GM10248 (cell line): ENCODE measurements around the gene PLPP2.
A peak's percentile ranks its signal among the peaks of the same experiment; 100 is the strongest.
"Not testable (repeated sequence)": the region's sequence is repeated elsewhere in the genome, so short reads cannot be mapped to it uniquely, and the experiment has no call there.

Source experiments
- CTCF ChIA-PET: fragments of 300-600 bp; sonication (Branson Sonifier 250); formaldehyde crosslinking; extraction: SDS; loops from one replicate; lab custom pipeline; 2021; ENCODE audit warnings: antibody characterized with exemption; lab: Yijun Ruan, JAX
- POLR2A ChIA-PET: fragments of 350-650 bp; sonication (Branson Sonifier 250); formaldehyde crosslinking; extraction: SDS; loops from one replicate; lab custom pipeline; 2020; ENCODE audit warnings: antibody characterized with exemption; lab: Yijun Ruan, JAX
- DNase-seq: peaks from one replicate; pipeline ENCODE4 v3.0.0; 2012; ENCODE audit errors: extremely low spot score
- CTCF ChIP-seq: IDR thresholded peaks from 2 replicates; pipeline ENCODE4 v1.5.1; 2012; ENCODE audit warnings: mild to moderate bottlenecking, low read depth; ENCODE audit errors: extremely low read depth, missing control alignments, control extremely low read depth

PLPP2 gene

GRCh38 chr19:275958-276646, 15.1 kb downstream of the PLPP2 start:
- ChIA-PET CTCF (interaction anchor here (1.1 to 1.4 kb wide), 2 partner anchors 9 to 29 kb away, joined by 3 to 4 read pairs; no protein-coding TSS in a partner anchor), POLR2A (no interaction called here)
- TF ChIP-seq CTCF = no peak
- DNase-seq = no peak

DNA sequence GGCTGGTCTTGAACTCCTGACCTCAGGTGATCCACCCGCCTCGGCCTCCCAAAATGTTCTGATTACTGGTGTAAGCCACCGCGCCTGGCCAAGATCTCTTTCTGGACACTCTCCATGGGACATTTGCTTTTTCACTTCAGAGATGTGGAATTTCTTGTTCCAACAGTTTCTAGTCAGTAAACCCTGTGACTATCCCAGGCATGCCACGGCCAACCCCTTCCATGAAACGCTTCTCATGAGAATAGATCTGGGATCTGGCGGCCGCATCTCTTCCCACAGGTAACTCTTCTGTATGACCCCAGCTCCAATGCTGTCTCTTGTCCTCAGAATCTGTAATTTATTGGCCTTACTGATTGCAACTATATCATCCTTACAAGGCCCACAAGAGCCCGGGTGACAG, 16.2 kb downstream of the PLPP2 start:
- no peak for TF ChIP-seq CTCF
- CTCF ChIA-PET = interaction anchor here (2.4 kb wide), 1 partner anchor 28 kb away, joined by 13 read pairs; no protein-coding TSS in a partner anchor
- POLR2A ChIA-PET = no interaction called here
- no peak for DNase-seq

- POLR2A ChIA-PET = no interaction called here
- TF ChIP-seq CTCF = no peak
- CTCF ChIA-PET = interaction anchor here (2.4 kb wide), 1 partner anchor 26 kb away, joined by 13 read pairs; no protein-coding TSS in a partner anchor
- DNase-seq = no peak
Observed at GRCh38 chr19:273393-273792, 17.8 kb downstream of the PLPP2 start.

- ChIA-PET POLR2A (no interaction called here), CTCF (no interaction called here)
- DNase-seq = no peak
- no peak for TF ChIP-seq CTCF
Observed at GRCh38 chr19:271856-272255, 19.3 kb downstream of the PLPP2 start.

DNA sequence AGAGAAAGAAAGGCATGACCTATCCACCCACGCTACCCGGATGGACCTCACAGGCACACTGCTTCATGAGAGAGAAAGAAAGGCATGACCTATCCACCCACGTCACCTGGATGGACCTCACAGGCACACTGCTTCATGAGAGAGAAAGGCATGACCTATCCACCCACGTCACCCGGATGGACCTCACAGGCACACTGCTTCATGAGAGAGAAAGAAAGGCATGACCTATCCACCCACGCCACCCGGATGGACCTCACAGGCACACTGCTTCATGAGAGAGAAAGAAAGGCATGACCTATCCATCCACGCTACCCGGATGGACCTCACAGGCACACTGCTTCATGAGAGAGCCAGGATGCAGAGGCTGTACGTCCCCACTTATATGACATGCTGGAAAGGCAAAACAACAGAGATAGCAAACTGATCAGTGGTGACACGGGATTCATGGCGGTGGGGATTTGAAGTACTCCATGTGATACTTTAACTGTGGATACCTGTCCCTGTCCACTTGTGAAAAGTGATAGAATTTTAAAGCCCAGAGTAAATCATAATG, 20.4 kb downstream of the PLPP2 start:
- DNase-seq, CTCF ChIA-PET, POLR2A ChIA-PET: not testable (repeated sequence)

- no peak for DNase-seq
- ChIA-PET POLR2A (no interaction called here), CTCF (no interaction called here)
- TF ChIP-seq CTCF = no peak
Observed at GRCh38 chr19:269241-269640, 22.0 kb downstream of the PLPP2 start.

DNA sequence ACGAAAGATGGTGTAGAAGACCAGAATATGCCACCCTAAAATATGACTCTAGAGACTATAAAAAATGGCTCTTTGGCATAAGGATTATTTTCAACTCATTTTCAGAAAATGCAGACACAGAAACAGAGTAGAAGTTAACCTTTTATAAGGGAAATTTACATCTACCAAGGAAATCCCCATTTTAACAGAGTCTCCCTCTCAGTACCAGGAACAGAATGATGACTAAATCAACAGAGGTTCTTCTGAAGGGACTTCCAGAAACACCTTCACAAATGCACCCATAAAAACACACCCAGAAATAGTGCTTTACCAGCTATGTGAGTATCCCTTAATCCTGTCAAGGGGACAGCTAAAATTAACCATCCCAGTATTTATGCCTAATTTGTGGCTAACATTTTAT, 29.1 kb downstream of the PLPP2 start:
- ChIA-PET POLR2A (no interaction called here), CTCF (interaction anchor here (0.8 to 3.0 kb wide), 3 partner anchors 9 to 249 kb away, joined by 3 to 23 read pairs (median 6); no protein-coding TSS in a partner anchor)
- DNase-seq = peak; percentile 30
- TF ChIP-seq CTCF = no peak

DNA sequence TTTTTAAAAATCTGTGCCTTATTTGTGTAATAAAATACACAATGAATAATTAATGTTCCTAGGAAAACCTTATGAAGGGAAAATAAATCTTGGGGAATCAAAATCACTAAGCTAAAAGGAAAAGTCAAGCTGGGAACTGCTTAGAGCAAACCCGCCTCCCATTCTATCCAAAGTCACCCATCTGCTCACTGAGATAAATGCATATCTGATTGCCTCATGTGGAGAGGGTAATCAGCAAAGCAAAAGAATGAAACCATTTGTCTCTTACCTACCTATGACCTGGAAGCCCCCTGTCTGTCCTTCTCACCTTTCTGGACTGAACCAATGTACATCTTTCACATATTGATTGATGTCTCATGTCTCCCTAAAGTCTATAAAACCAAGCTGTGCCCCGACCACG, 34.4 kb downstream of the PLPP2 start:
- CTCF ChIA-PET = interaction anchor here (1.3 to 1.7 kb wide), 3 partner anchors 10 to 249 kb away, joined by 3 to 10 read pairs (median 6); no protein-coding TSS in a partner anchor
- POLR2A ChIA-PET, DNase-seq: not testable (repeated sequence)

- CTCF ChIA-PET = interaction anchor here (0.9 kb wide), 1 partner anchor 10 kb away, joined by 3 read pairs; no protein-coding TSS in a partner anchor
- POLR2A ChIA-PET, DNase-seq: not testable (repeated sequence)
Observed at GRCh38 chr19:252421-253186, 38.6 kb downstream of the PLPP2 start.
